Measurements from ENCODE around the gene RAB36.

Gene RAB36

GRCh38 chr22:23144932-23145877 is at the start of gene RAB36:
RAB36 (plus strand) TSS chr22:23145477; CDS start chr22:23146617, 1,140 bp downstream.
- TF ChIP-seq MAX (IDR thresholded peaks at IDR 0.05), result peak; percentile 67
- TF ChIP-seq EGR1 (IDR thresholded peaks at IDR 0.05), result peak; percentile 24; the same call in 1 of the 2 replicates
- 0 out of 2 replicates have a peak, but pooled peaks have one; percentile 14 for TF ChIP-seq NFIC (IDR thresholded peaks at IDR 0.05)
- no peak for TF ChIP-seq EP300 (IDR thresholded peaks at IDR 0.05; ENCODE audit: borderline replicate concordance)
- TF ChIP-seq USF1 (IDR thresholded peaks at IDR 0.05), result peak; percentile 12; the same call in 1 of the 2 replicates

- TF ChIP-seq NFIC (IDR thresholded peaks at IDR 0.05) (no peak), TCF12 (IDR thresholded peaks at IDR 0.05; ENCODE audit: low read depth) (no peak), TAF1 (IDR thresholded peaks at IDR 0.05; ENCODE audit: low read depth) (no peak), REST (IDR thresholded peaks at IDR 0.05; ENCODE audit: low read depth) (no peak)
These were observed 49.4 kb upstream of the RAB36 start for GRCh38 chr22:23095733-23096342.

GRCh38 chr22:23097412-23098229 is 47.7 kb upstream of the RAB36 start:
- TF ChIP-seq ZBTB7A (IDR thresholded peaks at IDR 0.05; ENCODE audit: low read depth) (no peak), CREB1 (IDR thresholded peaks at IDR 0.05; ENCODE audit: low read depth) (no peak), NFIC (IDR thresholded peaks at IDR 0.05) (no peak), CEBPB (IDR thresholded peaks at IDR 0.05) (no peak), FOXM1 (IDR thresholded peaks at IDR 0.05; ENCODE audit: borderline replicate concordance, low read depth) (no peak), EP300 (IDR thresholded peaks at IDR 0.05; ENCODE audit: borderline replicate concordance) (no peak), TEAD4 (IDR thresholded peaks at IDR 0.05) (no peak), RAD21 (IDR thresholded peaks at IDR 0.05; ENCODE audit: low read depth) (no peak), TAF1 (IDR thresholded peaks at IDR 0.05; ENCODE audit: low read depth) (no peak), USF1 (IDR thresholded peaks at IDR 0.05) (no peak), REST (IDR thresholded peaks at IDR 0.05; ENCODE audit: low read depth) (no peak), EGR1 (IDR thresholded peaks at IDR 0.05) (no peak), MAX (IDR thresholded peaks at IDR 0.05) (no peak), YY1 (IDR thresholded peaks at IDR 0.05; ENCODE audit: low read depth) (no peak)

GRCh38 chr22:23098230-23098705 is 47.0 kb upstream of the RAB36 start:
- TF ChIP-seq EP300 (IDR thresholded peaks at IDR 0.05; ENCODE audit: borderline replicate concordance) (no peak), CEBPB (IDR thresholded peaks at IDR 0.05) (no peak), TEAD4 (IDR thresholded peaks at IDR 0.05) (no peak)

GRCh38 chr22:23098718-23099530 is 46.4 kb upstream of the RAB36 start:
- TF ChIP-seq RAD21 (IDR thresholded peaks at IDR 0.05; ENCODE audit: low read depth) (no peak), USF1 (IDR thresholded peaks at IDR 0.05) (no peak), CEBPB (IDR thresholded peaks at IDR 0.05) (no peak), TAF1 (IDR thresholded peaks at IDR 0.05; ENCODE audit: low read depth) (no peak), EGR1 (IDR thresholded peaks at IDR 0.05) (no peak), FOXM1 (IDR thresholded peaks at IDR 0.05; ENCODE audit: borderline replicate concordance, low read depth) (no peak), TCF12 (IDR thresholded peaks at IDR 0.05; ENCODE audit: low read depth) (no peak), CREB1 (IDR thresholded peaks at IDR 0.05; ENCODE audit: low read depth) (no peak), ZBTB7A (IDR thresholded peaks at IDR 0.05; ENCODE audit: low read depth) (no peak), REST (IDR thresholded peaks at IDR 0.05; ENCODE audit: low read depth) (no peak), TEAD4 (IDR thresholded peaks at IDR 0.05) (no peak), EP300 (IDR thresholded peaks at IDR 0.05; ENCODE audit: borderline replicate concordance) (no peak), MAX (IDR thresholded peaks at IDR 0.05) (no peak), NFIC (IDR thresholded peaks at IDR 0.05) (no peak), YY1 (IDR thresholded peaks at IDR 0.05; ENCODE audit: low read depth) (no peak)
